ENCODE measurements around the gene MAP2K5. TPM values are rescaled to one million over a fixed set of nuclear protein-coding genes. Genes with fewer than 3 reads are reported as not detected.

The MAP2K5 gene
- total and polyA plus RNA-seq, 9 of the 15 experiments (the other 6 are each of a cell fraction or from before 2014, with no cell fraction given) = 0.41 to 16.5 (median 7.5) TPM

- no peaks in the 10 kb centered on the region for H3K9me1 ChIP-seq (ENCODE audit: control insufficient read depth, insufficient read depth, low read length)
- ATAC-seq = no peak
- no peaks in the 10 kb centered on the region for H3K27me3 ChIP-seq (ENCODE audit: control insufficient read depth in 2 of 2, insufficient read depth in 2 of 2, low read length in 2 of 2)
- 88% methylated on average over 4 of the region's 4 CpGs for WGBS (ENCODE audit: insufficient coverage, low coverage, missing lambda C conversion rate)
- H3K27ac ChIP-seq (ENCODE audit: extremely low read depth, low read depth, low read length) = no peak overlapping the region; the same call in 2 of the 3 replicates
- H3K4me2 ChIP-seq (ENCODE audit: insufficient read depth, low read length) = no peak overlapping the region
- ChIA-PET POLR2A (no interaction called here), CTCF (ENCODE audit: low intra/inter-chr PET ratio) (no interaction called here)
- no TSS peak for BruUV-seq (replicated peaks)
- FAIRE-seq = peak; percentile 23
- H3K36me3 ChIP-seq (ENCODE audit: control insufficient read depth, insufficient read depth, low read length) = no peaks in the 10 kb centered on the region
- TF ChIP-seq BRF2 (IDR thresholded peaks at IDR 0.05; ENCODE audit: borderline replicate concordance, insufficient read depth, insufficient read length) = no peak
- TF ChIP-seq GABPA (tag; conservative IDR thresholded peaks at IDR 0.05; ENCODE audit: low read depth) = peak; percentile 63
- no peak for TF ChIP-seq CAMTA2 (CRISPR knock-in tag; conservative IDR thresholded peaks at IDR 0.05)
- no peak for DNase-seq (ENCODE audit: extremely low read depth in 1 of 4, low spot score in 3 of 4)
- H2AFZ ChIP-seq (ENCODE audit: low read depth, low read length) = no peak overlapping the region
- no peak overlapping the region for H3K9ac ChIP-seq (ENCODE audit: insufficient read depth in 1 of 2, low read depth in 2 of 2, low read length in 2 of 2)
- H3K4me1 ChIP-seq (replicated peaks in 1 of 2; ENCODE audit: control insufficient read depth in 2 of 2, insufficient read depth in 2 of 2, low read length in 2 of 2) = no peaks in the 10 kb centered on the region; a peak in 3 of 5 replicates
- no peaks in the 10 kb centered on the region for H3K79me2 ChIP-seq (ENCODE audit: control insufficient read depth, insufficient read depth, low read length)
- intact Hi-C loops (cut with micrococcal nuclease) = no loop called here
- no peak overlapping the region for H3K4me3 ChIP-seq
- H4K20me1 ChIP-seq (replicated peaks; ENCODE audit: control insufficient read depth, insufficient read depth, low read length) = no peaks in the 10 kb centered on the region
- in situ Hi-C loops (cut with MboI) = no loop called here
- H3K9me3 ChIP-seq (replicated peaks; ENCODE audit: control insufficient read depth, insufficient read depth, low read depth, low read length) = no peaks in the 10 kb centered on the region
These were observed 203.9 kb downstream of the MAP2K5 start for GRCh38 chr15:67746450-67746849.

GRCh38 chr15:67747921-67748320, 205.4 kb downstream of the MAP2K5 start:
- no peak for DNase-seq (ENCODE audit: extremely low read depth in 1 of 4, low spot score in 3 of 4)
- H3K27me3 ChIP-seq (ENCODE audit: control insufficient read depth in 2 of 2, insufficient read depth in 2 of 2, low read length in 2 of 2) = no peaks in the 10 kb centered on the region
- no peaks in the 10 kb centered on the region for H4K20me1 ChIP-seq (replicated peaks; ENCODE audit: control insufficient read depth, insufficient read depth, low read length)
- no peak overlapping the region for H3K4me2 ChIP-seq (ENCODE audit: insufficient read depth, low read length)
- ATAC-seq = no peak
- no peak overlapping the region for H2AFZ ChIP-seq (ENCODE audit: low read depth, low read length)
- TF ChIP-seq ZNF398 (CRISPR knock-in tag; IDR thresholded peaks at IDR 0.05) = no peak
- ChIA-PET CTCF (ENCODE audit: low intra/inter-chr PET ratio) (no interaction called here), POLR2A (interaction anchor here (0.7 to 1.6 kb wide), 3 partner anchors 8 to 14 kb away, joined by 3 to 5 read pairs (median 5); no protein-coding TSS in a partner anchor)
- BruUV-seq (replicated peaks) = no TSS peak
- no peak overlapping the region for H3K9ac ChIP-seq (ENCODE audit: insufficient read depth in 1 of 2, low read depth in 2 of 2, low read length in 2 of 2)
- no peaks in the 10 kb centered on the region for H3K79me2 ChIP-seq (ENCODE audit: control insufficient read depth, insufficient read depth, low read length)
- intact Hi-C loops (cut with micrococcal nuclease) = no loop called here
- no peak for FAIRE-seq
- H3K27ac ChIP-seq (ENCODE audit: extremely low read depth, low read depth, low read length) = no peak overlapping the region
- WGBS (ENCODE audit: insufficient coverage, low coverage, missing lambda C conversion rate) = 80% methylated on average over 3 of the region's 3 CpGs
- H3K4me1 ChIP-seq (replicated peaks in 1 of 2; ENCODE audit: control insufficient read depth in 2 of 2, insufficient read depth in 2 of 2, low read length in 2 of 2) = no peaks in the 10 kb centered on the region; a peak in 3 of 5 replicates
- H3K9me1 ChIP-seq (ENCODE audit: control insufficient read depth, insufficient read depth, low read length) = no peaks in the 10 kb centered on the region
- H3K4me3 ChIP-seq = no peak overlapping the region
- no peaks in the 10 kb centered on the region for H3K9me3 ChIP-seq (replicated peaks; ENCODE audit: control insufficient read depth, insufficient read depth, low read depth, low read length)
- no peaks in the 10 kb centered on the region for H3K36me3 ChIP-seq (ENCODE audit: control insufficient read depth, insufficient read depth, low read length)
- in situ Hi-C loops (cut with MboI) = no loop called here
